HEK293 (cell line): Measurements from ENCODE around the gene CDK8.

Experiments
- FEZF1 ChIP-seq: fragments of 450-650 bp; formaldehyde crosslinking; IDR thresholded peaks from 2 replicates; pipeline ENCODE4 v1.5.1; 2016; ENCODE audit warnings: missing biosample characterization, missing genetic modification characterization
- GFI1B ChIP-seq: fragments of 450-650 bp; formaldehyde crosslinking; IDR thresholded peaks from 2 replicates; pipeline ENCODE4 v1.5.1; 2016; ENCODE audit warnings: missing biosample characterization, missing genetic modification characterization
- HIC1 ChIP-seq: fragments of 450-650 bp; formaldehyde crosslinking; IDR thresholded peaks from 2 replicates; pipeline ENCODE4 v1.5.1; 2016; ENCODE audit warnings: missing biosample characterization, missing genetic modification characterization
- MYNN ChIP-seq: fragments of 450-650 bp; formaldehyde crosslinking; IDR thresholded peaks from 2 replicates; pipeline ENCODE4 v1.5.1; 2016; ENCODE audit warnings: missing biosample characterization, missing genetic modification characterization, borderline replicate concordance
- PRDM1 ChIP-seq: fragments of 450-650 bp; formaldehyde crosslinking; IDR thresholded peaks from 2 replicates; pipeline ENCODE4; 2016; ENCODE audit warnings: missing biosample characterization, missing genetic modification characterization
- PRDM10 ChIP-seq: fragments of 450-650 bp; formaldehyde crosslinking; IDR thresholded peaks from 2 replicates; pipeline ENCODE4 v1.5.1; 2016; ENCODE audit warnings: missing biosample characterization, missing genetic modification characterization
- REPIN1 ChIP-seq: fragments of 450-650 bp; formaldehyde crosslinking; IDR thresholded peaks from 2 replicates; pipeline ENCODE4 v1.5.1; 2017; ENCODE audit warnings: missing biosample characterization, missing genetic modification characterization, low read depth
- ZBTB1 ChIP-seq: fragments of 450-650 bp; formaldehyde crosslinking; IDR thresholded peaks from 2 replicates; pipeline ENCODE4 v1.5.1; 2016; ENCODE audit warnings: missing biosample characterization, missing genetic modification characterization
- ZBTB10 ChIP-seq: fragments of 450-650 bp; formaldehyde crosslinking; IDR thresholded peaks from 2 replicates; pipeline ENCODE4 v1.5.1; 2016; ENCODE audit warnings: missing biosample characterization, missing genetic modification characterization
- ZBTB44 ChIP-seq: fragments of 450-650 bp; IDR thresholded peaks from 2 replicates; pipeline ENCODE4 v1.5.1; 2018; ENCODE audit warnings: missing biosample characterization, mild to moderate bottlenecking, missing genetic modification characterization
- ZFP3 ChIP-seq: fragments of 450-650 bp; formaldehyde crosslinking; IDR thresholded peaks from 2 replicates; pipeline ENCODE4 v1.5.1; 2016; ENCODE audit warnings: low read depth, missing biosample characterization, missing genetic modification characterization
- ZFP41 ChIP-seq: fragments of 450-650 bp; formaldehyde crosslinking; IDR thresholded peaks from 2 replicates; pipeline ENCODE4 v1.5.1; 2016; ENCODE audit warnings: missing biosample characterization, missing genetic modification characterization, borderline replicate concordance
- ZIC2 ChIP-seq: fragments of 450-650 bp; formaldehyde crosslinking; IDR thresholded peaks from 2 replicates; pipeline ENCODE4 v1.5.1; 2016; ENCODE audit warnings: missing biosample characterization, missing genetic modification characterization
- ZNF18 ChIP-seq: fragments of 450-650 bp; formaldehyde crosslinking; IDR thresholded peaks from 2 replicates; pipeline ENCODE4 v1.5.1; 2016; ENCODE audit warnings: missing biosample characterization, missing genetic modification characterization
- ZNF2 ChIP-seq: fragments of 450-650 bp; formaldehyde crosslinking; IDR thresholded peaks from 2 replicates; pipeline ENCODE4 v1.5.1; 2016; ENCODE audit warnings: missing biosample characterization, missing genetic modification characterization
- ZNF335 ChIP-seq: fragments of 450-650 bp; formaldehyde crosslinking; conservative IDR thresholded peaks from 2 replicates; pipeline ENCODE4 v1.5.1; 2016; ENCODE audit warnings: missing biosample characterization, missing genetic modification characterization
- ZNF423 ChIP-seq: fragments of 450-650 bp; formaldehyde crosslinking; IDR thresholded peaks from 2 replicates; pipeline ENCODE4 v1.5.1; 2016; ENCODE audit warnings: missing biosample characterization, missing genetic modification characterization
- ZNF426 ChIP-seq: fragments of 450-650 bp; formaldehyde crosslinking; IDR thresholded peaks from 2 replicates; pipeline ENCODE4 v1.5.1; 2017; ENCODE audit warnings: missing biosample characterization, missing genetic modification characterization, mild to moderate bottlenecking, inconsistent platforms, moderate library complexity
- ZNF501 ChIP-seq: fragments of 450-650 bp; formaldehyde crosslinking; IDR thresholded peaks from 2 replicates; pipeline ENCODE4 v1.5.1; 2016; ENCODE audit warnings: missing biosample characterization, missing genetic modification characterization
- ZNF549 ChIP-seq: fragments of 450-650 bp; IDR thresholded peaks from 2 replicates; pipeline ENCODE4 v1.5.1; 2018; ENCODE audit warnings: missing biosample characterization, missing genetic modification characterization, mild to moderate bottlenecking, inconsistent platforms, moderate library complexity
- ZNF560 ChIP-seq: fragments of 450-650 bp; formaldehyde crosslinking; IDR thresholded peaks from 2 replicates; pipeline ENCODE4 v1.5.1; 2017; ENCODE audit warnings: missing biosample characterization, missing genetic modification characterization, borderline replicate concordance
- ZNF624 ChIP-seq: fragments of 450-650 bp; formaldehyde crosslinking; IDR thresholded peaks from 2 replicates; pipeline ENCODE4 v1.5.1; 2017; ENCODE audit warnings: missing biosample characterization, missing genetic modification characterization
- ZNF747 ChIP-seq: fragments of 450-650 bp; formaldehyde crosslinking; IDR thresholded peaks from 2 replicates; pipeline ENCODE4 v1.5.1; 2016; ENCODE audit warnings: missing biosample characterization, missing genetic modification characterization
- ZSCAN4 ChIP-seq: fragments of 450-650 bp; formaldehyde crosslinking; IDR thresholded peaks from 2 replicates; pipeline ENCODE4 v1.5.1; 2017; ENCODE audit warnings: missing biosample characterization, missing genetic modification characterization
- ZSCAN5A ChIP-seq: fragments of 450-650 bp; formaldehyde crosslinking; IDR thresholded peaks from 2 replicates; pipeline ENCODE4 v1.5.1; 2016; ENCODE audit warnings: missing biosample characterization, missing genetic modification characterization

CDK8 gene

GRCh38 chr13:26342898-26343297 lies 89.0 kb downstream of the CDK8 start (continued):
- no peak for TF ChIP-seq REPIN1 (tag by site-specific recombination)
- TF ChIP-seq ZNF18 (tag by site-specific recombination), result no peak
- no peak for TF ChIP-seq ZNF501 (tag by site-specific recombination)
- no peak for TF ChIP-seq ZNF2
- TF ChIP-seq ZNF426 (tag by site-specific recombination), result no peak
- TF ChIP-seq ZNF747 (tag by site-specific recombination), result no peak
- TF ChIP-seq GFI1B (tag by site-specific recombination), result no peak
- TF ChIP-seq ZBTB10, result no peak
- TF ChIP-seq ZNF335 (tag by site-specific recombination), result no peak
- no peak for TF ChIP-seq ZIC2 (tag by site-specific recombination)
- no peak for TF ChIP-seq HIC1 (tag by site-specific recombination)
- peak; percentile 84 for TF ChIP-seq ZBTB44
- TF ChIP-seq PRDM1 (tag by site-specific recombination), result no peak
- no peak for TF ChIP-seq ZSCAN5A (tag by site-specific recombination)
- TF ChIP-seq FEZF1 (tag by site-specific recombination), result peak; percentile 11; the same call in 1 of the 2 replicates
- no peak for TF ChIP-seq ZNF549 (tag by site-specific recombination)
- TF ChIP-seq ZNF423 (tag by site-specific recombination), result no peak
- no peak for TF ChIP-seq ZBTB1 (tag by site-specific recombination)
- no peak for TF ChIP-seq MYNN
- TF ChIP-seq ZNF560 (tag by site-specific recombination), result no peak
- TF ChIP-seq ZNF624, result no peak
- no peak for TF ChIP-seq ZFP3 (tag by site-specific recombination)
- TF ChIP-seq PRDM10 (tag by site-specific recombination), result peak; percentile 44
- TF ChIP-seq ZSCAN4, result no peak
- TF ChIP-seq ZFP41 (tag by site-specific recombination), result no peak
